ENCODE measurements around the gene NF1. TPM values are rescaled to one million over a fixed set of nuclear protein-coding genes. Genes with fewer than 3 reads are reported as not detected.
"Not testable (repeated sequence)": the region's sequence is repeated elsewhere in the genome, so short reads cannot be mapped to it uniquely, and the experiment has no call there.

The NF1 gene
- total and polyA plus RNA-seq, 5 donors: 7.2 to 60.8 (median 46.1) TPM

GRCh38 chr17:31345191-31345747 is 250.5 kb downstream of the NF1 start:
- H3K4me1 ChIP-seq (ENCODE audit: control insufficient read depth, insufficient read depth, low read length); H3K4me3 ChIP-seq (ENCODE audit: low read length); H3K9me3 ChIP-seq (ENCODE audit: control insufficient read depth, low read length); H3K27me3 ChIP-seq (ENCODE audit: control insufficient read depth, insufficient read depth); intact Hi-C loops (cut with DNase I); H3K27ac ChIP-seq (ENCODE audit: low read length): not testable (repeated sequence)
- 94% methylated on average over 19 of the region's 34 CpGs for WGBS
- ATAC-seq (peak; percentile 16 to 28), DNase-seq (peak in 1 of 3 donors; percentile 22)

GRCh38 chr17:31349454-31349853 is 254.7 kb downstream of the NF1 start:
- H3K4me3 ChIP-seq (ENCODE audit: low read length): no peak overlapping the region
- no peak overlapping the region for H3K27ac ChIP-seq (ENCODE audit: low read length)
- H3K4me1 ChIP-seq (ENCODE audit: control insufficient read depth, insufficient read depth, low read length): no peaks in the 10 kb centered on the region
- no peak for DNase-seq
- no peaks in the 10 kb centered on the region for H3K27me3 ChIP-seq (ENCODE audit: control insufficient read depth, insufficient read depth)
- H3K9me3 ChIP-seq (ENCODE audit: control insufficient read depth, low read length): no peaks in the 10 kb centered on the region
- intact Hi-C loops (cut with DNase I): no loop called here
- no peak for ATAC-seq

DNA sequence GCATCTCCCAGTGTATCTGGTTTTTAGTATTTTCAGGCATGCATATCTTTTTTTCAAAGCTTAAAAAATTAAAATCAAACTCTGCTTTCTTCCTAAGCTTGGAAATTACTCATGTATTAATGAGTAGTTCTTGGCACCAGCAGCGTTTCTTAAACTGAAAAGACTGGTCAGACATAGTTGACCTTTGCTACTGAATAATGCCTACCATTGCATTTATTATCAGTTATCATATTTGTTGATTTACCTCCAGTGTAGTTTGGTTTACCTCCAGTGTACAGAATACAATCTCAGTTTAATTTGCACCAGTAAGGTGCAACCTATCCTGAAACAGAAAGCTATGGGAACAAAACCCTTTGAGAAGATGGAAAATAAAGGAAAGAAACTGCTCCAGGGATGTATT is 261.2 kb downstream of the NF1 start:
- intact Hi-C loops (cut with DNase I): no loop called here
- H3K4me1 ChIP-seq (ENCODE audit: control insufficient read depth, insufficient read depth, low read length): no peaks in the 10 kb centered on the region
- no peaks in the 10 kb centered on the region for H3K27me3 ChIP-seq (ENCODE audit: control insufficient read depth, insufficient read depth)
- no peak overlapping the region for H3K27ac ChIP-seq (ENCODE audit: low read length)
- ATAC-seq (no peak), DNase-seq (no peak)
- H3K9me3 ChIP-seq (ENCODE audit: control insufficient read depth, low read length): no peaks in the 10 kb centered on the region
- no peak overlapping the region for H3K4me3 ChIP-seq (ENCODE audit: low read length)
- 82% methylated on average over 1 of the region's 1 CpG for WGBS

GRCh38 chr17:31357091-31357490 is 262.3 kb downstream of the NF1 start:
- no peak for ATAC-seq
- intact Hi-C loops (cut with DNase I): no loop called here
- 82% methylated on average over 2 of the region's 2 CpGs for WGBS

DNA sequence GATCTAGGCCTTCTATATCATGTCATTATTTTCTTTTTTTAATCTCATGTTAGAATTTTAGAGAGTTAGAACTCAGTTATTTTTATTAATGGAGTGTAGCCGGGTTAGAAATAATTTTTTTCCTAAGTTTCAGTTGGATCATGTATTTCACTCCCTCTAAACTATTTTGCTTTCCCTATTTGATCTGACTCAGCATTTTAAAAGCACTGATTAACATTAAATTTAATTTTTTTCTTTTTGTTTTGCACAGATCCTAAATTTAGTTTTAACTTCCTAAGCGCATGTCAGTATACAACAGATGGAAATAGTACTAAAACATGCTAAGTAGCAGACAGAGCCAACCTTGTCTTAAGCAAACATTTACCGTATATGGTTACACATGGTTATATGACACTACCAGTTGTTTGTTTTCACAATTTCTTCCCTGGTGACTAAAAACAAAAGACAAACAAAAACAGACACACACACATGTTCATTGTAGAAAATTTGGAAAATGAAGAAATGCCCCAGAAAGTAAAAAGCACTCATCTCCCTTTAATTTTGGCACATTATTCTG is 263.1 kb downstream of the NF1 start:
- H3K27ac ChIP-seq (ENCODE audit: low read length): no peak overlapping the region
- H3K27me3 ChIP-seq (ENCODE audit: control insufficient read depth, insufficient read depth): no peaks in the 10 kb centered on the region
- DNase-seq: no peak
- WGBS: 87% methylated on average over 3 of the region's 3 CpGs
- intact Hi-C loops (cut with DNase I): no loop called here
- no peak for ATAC-seq
- H3K4me3 ChIP-seq (ENCODE audit: low read length): no peak overlapping the region
- H3K4me1 ChIP-seq (ENCODE audit: control insufficient read depth, insufficient read depth, low read length): no peaks in the 10 kb centered on the region
- no peaks in the 10 kb centered on the region for H3K9me3 ChIP-seq (ENCODE audit: control insufficient read depth, low read length)

More at GRCh38 chr17:31357091-31357490, 262.3 kb downstream of the NF1 start:
- Histone ChIP-seq H3K4me1 (ENCODE audit: control insufficient read depth, insufficient read depth, low read length) (no peaks in the 10 kb centered on the region), H3K9me3 (ENCODE audit: control insufficient read depth, low read length) (no peaks in the 10 kb centered on the region), H3K4me3 (ENCODE audit: low read length) (no peak overlapping the region), H3K27ac (ENCODE audit: low read length) (no peak overlapping the region), H3K27me3 (ENCODE audit: control insufficient read depth, insufficient read depth) (no peaks in the 10 kb centered on the region)
- DNase-seq: no peak

DNA sequence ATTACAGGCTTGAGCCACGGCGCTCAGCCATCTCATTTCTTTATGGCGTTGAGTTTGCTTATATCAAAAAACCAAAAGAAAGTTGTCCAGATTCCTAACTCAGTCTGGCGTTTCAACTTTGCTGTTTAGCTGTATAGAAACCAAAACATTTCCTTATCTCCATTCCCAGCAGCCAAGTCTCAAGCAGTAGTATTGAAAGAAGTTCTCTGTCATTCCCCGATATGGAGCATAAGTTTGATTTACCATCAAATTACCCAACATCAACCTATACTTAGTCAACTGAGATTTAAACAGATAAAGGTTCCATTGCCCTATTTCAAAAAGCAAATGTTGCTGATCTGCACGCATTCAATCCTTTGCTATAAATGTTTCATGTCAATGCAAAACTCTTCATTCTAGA is 269.2 kb downstream of the NF1 start:
- ATAC-seq: no peak
- Histone ChIP-seq H3K27me3 (ENCODE audit: control insufficient read depth, insufficient read depth) (no peaks in the 10 kb centered on the region), H3K4me1 (ENCODE audit: control insufficient read depth, insufficient read depth, low read length) (no peaks in the 10 kb centered on the region), H3K27ac (ENCODE audit: low read length) (no peak overlapping the region), H3K4me3 (ENCODE audit: low read length) (no peak overlapping the region), H3K9me3 (ENCODE audit: control insufficient read depth, low read length) (no peaks in the 10 kb centered on the region)
- 90% methylated on average over 6 of the region's 6 CpGs for WGBS
- no peak for DNase-seq
- intact Hi-C loops (cut with DNase I): no loop called here

GRCh38 chr17:31366088-31366487 is 271.3 kb downstream of the NF1 start:
- 96% methylated on average over 4 of the region's 4 CpGs for WGBS
- DNase-seq: no peak
- Histone ChIP-seq H3K4me1 (ENCODE audit: control insufficient read depth, insufficient read depth, low read length) (no peaks in the 10 kb centered on the region), H3K9me3 (ENCODE audit: control insufficient read depth, low read length) (no peaks in the 10 kb centered on the region), H3K4me3 (ENCODE audit: low read length) (no peak overlapping the region), H3K27me3 (ENCODE audit: control insufficient read depth, insufficient read depth) (no peaks in the 10 kb centered on the region), H3K27ac (ENCODE audit: low read length) (no peak overlapping the region)
- no peak for ATAC-seq
- intact Hi-C loops (cut with DNase I): no loop called here

GRCh38 chr17:31369266-31369665 is 274.5 kb downstream of the NF1 start:
- H3K9me3 ChIP-seq (ENCODE audit: control insufficient read depth, low read length): no peaks in the 10 kb centered on the region
- no peaks in the 10 kb centered on the region for H3K4me1 ChIP-seq (ENCODE audit: control insufficient read depth, insufficient read depth, low read length)
- H3K27ac ChIP-seq (ENCODE audit: low read length): no peak overlapping the region
- no peak overlapping the region for H3K4me3 ChIP-seq (ENCODE audit: low read length)
- DNase-seq: no peak
- ATAC-seq: no peak
- no peaks in the 10 kb centered on the region for H3K27me3 ChIP-seq (ENCODE audit: control insufficient read depth, insufficient read depth)
- intact Hi-C loops (cut with DNase I): no loop called here

DNA sequence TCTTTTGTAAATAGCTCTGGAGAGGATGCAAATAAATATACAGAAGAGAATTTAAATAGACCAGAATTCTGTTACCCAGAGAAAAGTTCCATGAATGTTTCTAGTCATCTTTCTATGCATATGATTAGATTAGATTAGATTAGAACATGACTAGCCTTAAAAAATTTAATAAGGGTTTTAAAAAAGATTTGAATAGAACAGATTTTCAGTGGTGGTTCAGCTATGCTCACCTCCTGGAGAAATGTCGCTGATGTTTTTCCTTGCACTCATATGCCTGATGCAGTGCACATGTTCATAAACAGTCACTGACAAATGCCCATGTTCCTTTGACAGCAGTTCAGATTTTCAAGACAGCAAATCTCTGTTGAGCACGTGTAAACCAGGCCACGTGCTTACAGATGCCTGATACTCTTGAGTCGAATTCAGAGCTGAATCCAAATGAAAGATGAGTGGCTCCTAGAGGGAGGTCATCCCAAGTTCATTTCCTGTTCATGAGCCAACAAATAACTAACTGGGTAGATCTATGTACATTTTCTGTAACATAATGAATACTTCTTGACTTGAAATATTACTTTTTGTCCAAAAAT is 276.8 kb downstream of the NF1 start:
- DNase-seq: no peak
- WGBS: 25% methylated on average over 4 of the region's 4 CpGs
- ATAC-seq: peak in 1 of 2 donors; percentile 28
- no peaks in the 10 kb centered on the region for H3K4me1 ChIP-seq (ENCODE audit: control insufficient read depth, insufficient read depth, low read length)
- H3K9me3 ChIP-seq (ENCODE audit: control insufficient read depth, low read length): no peaks in the 10 kb centered on the region
- no peak overlapping the region for H3K27ac ChIP-seq (ENCODE audit: low read length)
- H3K27me3 ChIP-seq (ENCODE audit: control insufficient read depth, insufficient read depth): no peaks in the 10 kb centered on the region
- intact Hi-C loops (cut with DNase I): no loop called here
- H3K4me3 ChIP-seq (ENCODE audit: low read length): no peak overlapping the region

DNA sequence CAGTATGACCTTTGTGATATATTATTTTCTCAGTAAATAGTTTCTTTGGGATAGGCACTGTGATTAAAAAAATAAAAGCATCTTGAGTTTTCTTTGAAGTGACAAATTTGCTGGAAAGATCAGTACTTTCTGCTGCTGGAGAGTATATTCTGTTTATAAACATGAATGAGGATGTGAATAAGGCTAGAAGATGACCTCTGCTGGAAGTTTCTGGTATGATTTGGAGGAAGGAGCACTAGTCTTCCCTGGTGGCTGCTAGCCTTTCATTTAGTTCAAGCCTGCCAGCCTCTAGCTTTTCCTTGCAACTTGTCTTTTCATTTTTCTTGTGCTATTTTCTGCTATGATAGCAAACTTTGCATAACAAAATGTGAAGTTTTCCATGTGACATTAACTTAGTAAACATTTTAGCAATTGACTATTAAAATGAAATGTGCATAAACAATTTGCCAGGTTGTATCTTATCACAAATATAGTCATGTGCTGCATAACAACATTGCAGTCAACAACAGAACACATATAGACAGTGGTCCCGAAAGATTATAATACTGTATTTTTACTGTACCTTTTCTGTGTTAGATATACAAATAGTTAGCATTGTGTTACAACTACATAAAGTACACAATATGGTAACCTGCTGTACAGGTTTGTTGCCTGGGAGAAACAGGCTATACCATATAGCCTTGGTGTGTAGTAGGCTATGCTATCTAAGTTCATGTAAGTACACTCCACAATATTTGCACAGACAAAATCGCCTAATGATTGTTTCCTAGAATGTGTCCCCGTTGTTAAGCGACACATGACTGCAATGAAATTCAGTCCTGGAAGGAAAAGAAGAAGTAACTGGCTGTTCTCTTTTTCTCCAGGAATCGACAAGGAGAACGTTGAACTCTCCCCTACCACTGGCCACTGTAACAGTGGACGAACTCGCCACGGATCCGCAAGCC is 278.6 kb downstream of the NF1 start:
- H3K27me3 ChIP-seq (ENCODE audit: control insufficient read depth, insufficient read depth): no peaks in the 10 kb centered on the region
- H3K4me1 ChIP-seq (ENCODE audit: control insufficient read depth, insufficient read depth, low read length): no peaks in the 10 kb centered on the region
- WGBS: 88% methylated on average over 10 of the region's 10 CpGs
- no peak for DNase-seq
- H3K9me3 ChIP-seq (ENCODE audit: control insufficient read depth, low read length): no peaks in the 10 kb centered on the region
- peak; percentile 50 to 59 for ATAC-seq
- intact Hi-C loops (cut with DNase I): no loop called here
- no peak overlapping the region for H3K4me3 ChIP-seq (ENCODE audit: low read length)
- no peak overlapping the region for H3K27ac ChIP-seq (ENCODE audit: low read length)

DNA sequence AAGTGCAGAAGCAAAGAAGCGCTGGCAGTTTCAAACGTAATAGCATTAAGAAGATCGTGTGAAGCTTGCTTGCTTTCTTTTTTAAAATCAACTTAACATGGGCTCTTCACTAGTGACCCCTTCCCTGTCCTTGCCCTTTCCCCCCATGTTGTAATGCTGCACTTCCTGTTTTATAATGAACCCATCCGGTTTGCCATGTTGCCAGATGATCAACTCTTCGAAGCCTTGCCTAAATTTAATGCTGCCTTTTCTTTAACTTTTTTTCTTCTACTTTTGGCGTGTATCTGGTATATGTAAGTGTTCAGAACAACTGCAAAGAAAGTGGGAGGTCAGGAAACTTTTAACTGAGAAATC is 279.3 kb downstream of the NF1 start:
- ATAC-seq (peak in 1 of 2 donors; percentile 41), DNase-seq (no peak)
- 72% methylated on average over 6 of the region's 6 CpGs for WGBS
- H3K4me1 ChIP-seq (ENCODE audit: control insufficient read depth, insufficient read depth, low read length): no peaks in the 10 kb centered on the region
- H3K27me3 ChIP-seq (ENCODE audit: control insufficient read depth, insufficient read depth): no peaks in the 10 kb centered on the region
- no peak overlapping the region for H3K27ac ChIP-seq (ENCODE audit: low read length)
- intact Hi-C loops (cut with DNase I): no loop called here
- no peak overlapping the region for H3K4me3 ChIP-seq (ENCODE audit: low read length)
- H3K9me3 ChIP-seq (ENCODE audit: control insufficient read depth, low read length): no peaks in the 10 kb centered on the region

Measured in right cardiac atrium (tissue), 5 donors.